Astrocyte (in vitro differentiated cells and primary cell): Measurements from ENCODE around the gene GRID2. TPM values are rescaled to one million over a fixed set of nuclear protein-coding genes. Genes with fewer than 3 reads are reported as not detected.

Experiments
- DNase-seq: peaks from one replicate; pipeline ENCODE4 v3.0.0-alpha.2; 2010; ENCODE audit warnings: low read depth
- FAIRE-seq: peaks from 2 replicates; lab custom pipeline; 2011; peaks lifted over from hg19 to GRCh38; lab: Jason Lieb, UNC
- H2AFZ ChIP-seq: 2 replicates; pipeline ENCODE4 v1.6.0; 2012; ENCODE audit warnings: low read depth, low read length, inconsistent platforms
- H3K27ac ChIP-seq: 2 replicates; pipeline ENCODE4 v1.5.1; 2011; ENCODE audit warnings: low read depth, low read length, inconsistent platforms
- H3K27me3 ChIP-seq: 2 replicates; pipeline ENCODE4 v1.6.0; 2011; ENCODE audit warnings: low read length, inconsistent platforms; ENCODE audit not compliant: insufficient read depth
- H3K36me3 ChIP-seq: 2 replicates; pipeline ENCODE4 v1.5.1; 2011; ENCODE audit warnings: low read length, inconsistent platforms; ENCODE audit not compliant: insufficient read depth
- H3K4me1 ChIP-seq: 2 replicates; pipeline ENCODE4 v1.5.1; 2011; ENCODE audit warnings: low read length, inconsistent platforms; ENCODE audit not compliant: insufficient read depth
- H3K4me2 ChIP-seq: 2 replicates; pipeline ENCODE4 v1.6.0; 2012; ENCODE audit warnings: low read length, inconsistent platforms
- H3K4me3 ChIP-seq: 2 replicates; pipeline ENCODE4 v1.5.1; 2011; ENCODE audit warnings: low read depth, mild to moderate bottlenecking, low read length, inconsistent platforms; ENCODE audit not compliant: insufficient read depth
- H3K79me2 ChIP-seq: 2 replicates; pipeline ENCODE4 v1.6.0; 2012; ENCODE audit warnings: mild to moderate bottlenecking, low read length, inconsistent platforms; ENCODE audit not compliant: insufficient read depth
- H3K9ac ChIP-seq: 2 replicates; pipeline ENCODE4 v1.6.0; 2012; ENCODE audit warnings: mild to moderate bottlenecking, low read length, inconsistent platforms
- H3K9me3 ChIP-seq: 2 replicates; pipeline ENCODE4 v1.5.1; 2012; ENCODE audit warnings: low read depth, mild to moderate bottlenecking, low read length, inconsistent platforms; ENCODE audit not compliant: insufficient read depth
- H4K20me1 ChIP-seq: 2 replicates; pipeline ENCODE4 v1.6.0; 2012; ENCODE audit warnings: low read length, inconsistent platforms; ENCODE audit not compliant: insufficient read depth
- H3K27ac Mint-ChIP-seq: one replicate; pipeline ENCODE4 v1.8.0; 2021; ENCODE audit warnings: mild to moderate bottlenecking, mixed read lengths; ENCODE audit not compliant: unreplicated experiment
- H3K27me3 Mint-ChIP-seq: one replicate; pipeline ENCODE4 v1.8.0; 2021; ENCODE audit warnings: low read depth, mixed read lengths; ENCODE audit not compliant: unreplicated experiment
- H3K36me3 Mint-ChIP-seq: one replicate; pipeline ENCODE4 v1.8.0; 2021; ENCODE audit warnings: low read depth, mixed read lengths; ENCODE audit not compliant: unreplicated experiment
- H3K4me1 Mint-ChIP-seq: one replicate; pipeline ENCODE4 v1.8.0; 2021; ENCODE audit warnings: low read depth, mixed read lengths; ENCODE audit not compliant: unreplicated experiment
- H3K4me3 Mint-ChIP-seq: one replicate; pipeline ENCODE4 v1.8.0; 2021; ENCODE audit warnings: mild to moderate bottlenecking, moderate library complexity, mixed read lengths; ENCODE audit not compliant: unreplicated experiment
- H3K9me3 Mint-ChIP-seq: one replicate; pipeline ENCODE4 v1.8.0; 2021; ENCODE audit warnings: mild to moderate bottlenecking, mixed read lengths; ENCODE audit not compliant: unreplicated experiment
- CTCF ChIP-seq: IDR thresholded peaks from 2 replicates; pipeline ENCODE4 v1.5.1; 2011; ENCODE audit warnings: low read depth, mild to moderate bottlenecking, inconsistent platforms, low read length, moderate library complexity; ENCODE audit not compliant: insufficient read depth
- EZH2 ChIP-seq: IDR thresholded peaks from 2 replicates; pipeline ENCODE4 v1.6.1; 2012; ENCODE audit warnings: mild to moderate bottlenecking, low read length, inconsistent platforms; ENCODE audit not compliant: insufficient read depth
- total RNA-seq: library from RNA; stranded (reverse); gene quantifications from 2 replicates; pipeline ENCODE4 v1.2.1, GENCODE V29; 2021

GRID2 gene
- total RNA-seq, 1 donor from 2014 or later: 0.14 TPM

DNA sequence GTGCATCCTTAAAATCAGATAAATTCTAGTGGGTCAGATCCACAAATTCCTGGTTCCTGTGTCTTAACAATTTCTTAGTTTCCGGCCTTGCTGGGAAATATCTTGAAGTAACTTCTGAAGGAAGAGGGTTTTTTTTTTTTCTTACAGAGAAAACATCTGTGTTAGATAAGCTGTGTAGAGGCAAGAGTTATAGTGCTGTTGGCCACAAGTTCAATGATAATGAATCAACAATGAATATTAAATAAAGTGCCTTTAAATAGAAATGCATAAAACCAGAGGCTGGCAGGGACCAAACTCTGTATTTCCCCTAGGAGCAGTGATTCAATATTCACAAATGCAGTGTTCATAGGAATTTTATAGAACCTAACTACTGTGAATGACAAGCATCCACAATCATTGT, 812.9 kb downstream of the GRID2 start:
- H3K4me2 ChIP-seq: no peak overlapping the region
- no peaks in the 10 kb centered on the region for H3K36me3 ChIP-seq
- DNase-seq (no peak), FAIRE-seq (no peak)
- no peak overlapping the region for H2AFZ ChIP-seq
- no peaks in the 10 kb centered on the region for H3K36me3 Mint-ChIP-seq
- TF ChIP-seq CTCF (no peak), EZH2 (no peak)
- H4K20me1 ChIP-seq: no peaks in the 10 kb centered on the region
- H3K9me3 Mint-ChIP-seq: peaks cover 2% of the 10 kb centered on the region
- no peaks in the 10 kb centered on the region for H3K4me1 ChIP-seq
- no peaks in the 10 kb centered on the region for H3K27me3 Mint-ChIP-seq
- H3K9ac ChIP-seq: no peak overlapping the region
- H3K27ac ChIP-seq: no peak overlapping the region
- no peaks in the 10 kb centered on the region for H3K27me3 ChIP-seq
- no peak overlapping the region for H3K4me3 ChIP-seq
- H3K27ac Mint-ChIP-seq: no peak overlapping the region
- no peaks in the 10 kb centered on the region for H3K79me2 ChIP-seq
- H3K4me1 Mint-ChIP-seq: no peaks in the 10 kb centered on the region
- no peak overlapping the region for H3K4me3 Mint-ChIP-seq
- H3K9me3 ChIP-seq: no peaks in the 10 kb centered on the region

GRCh38 chr4:93127489-93127888, 823.7 kb downstream of the GRID2 start:
- DNase-seq: no peak
- no peak overlapping the region for H3K27ac Mint-ChIP-seq
- H3K36me3 Mint-ChIP-seq: no peaks in the 10 kb centered on the region
- H3K4me3 Mint-ChIP-seq: no peak overlapping the region
- no peaks in the 10 kb centered on the region for H3K4me1 ChIP-seq
- H3K9ac ChIP-seq: no peak overlapping the region
- no peaks in the 10 kb centered on the region for H3K4me1 Mint-ChIP-seq
- TF ChIP-seq CTCF (no peak), EZH2 (no peak)
- no peaks in the 10 kb centered on the region for H3K9me3 Mint-ChIP-seq
- no peaks in the 10 kb centered on the region for H3K79me2 ChIP-seq
- no peaks in the 10 kb centered on the region for H4K20me1 ChIP-seq
- FAIRE-seq: no peak
- H3K27ac ChIP-seq: no peak overlapping the region
- no peaks in the 10 kb centered on the region for H3K36me3 ChIP-seq
- no peaks in the 10 kb centered on the region for H3K27me3 Mint-ChIP-seq
- no peak overlapping the region for H2AFZ ChIP-seq
- no peaks in the 10 kb centered on the region for H3K27me3 ChIP-seq
- no peaks in the 10 kb centered on the region for H3K9me3 ChIP-seq
- H3K4me3 ChIP-seq: no peak overlapping the region
- H3K4me2 ChIP-seq: no peak overlapping the region

DNA sequence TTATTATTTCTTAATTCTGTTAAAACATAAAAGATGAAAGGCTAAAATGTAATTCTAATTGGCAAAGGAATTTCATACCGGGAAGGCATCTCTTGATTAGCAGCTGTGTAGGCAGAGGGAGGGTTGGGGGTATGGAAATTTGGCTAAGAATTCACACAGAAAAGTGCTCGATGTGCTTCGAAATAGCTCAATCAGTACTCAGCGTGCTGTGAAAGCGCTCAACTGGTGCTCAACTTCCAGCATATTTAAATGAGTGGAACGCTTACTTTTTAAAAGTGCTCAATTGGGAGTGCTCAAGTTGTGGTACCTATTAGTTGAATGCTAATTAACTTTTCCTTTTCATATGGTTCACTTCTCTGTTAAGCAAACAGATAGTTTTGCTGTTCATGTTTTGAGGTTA, 828.9 kb downstream of the GRID2 start:
- H3K9me3 Mint-ChIP-seq: no peaks in the 10 kb centered on the region
- H3K27ac Mint-ChIP-seq: no peak overlapping the region
- Histone ChIP-seq H4K20me1 (no peaks in the 10 kb centered on the region), H3K4me1 (no peaks in the 10 kb centered on the region), H3K79me2 (no peaks in the 10 kb centered on the region), H3K9me3 (no peaks in the 10 kb centered on the region), H3K4me3 (no peak overlapping the region), H3K9ac (no peak overlapping the region), H3K36me3 (no peaks in the 10 kb centered on the region), H3K27ac (no peak overlapping the region), H3K27me3 (no peaks in the 10 kb centered on the region), H3K4me2 (no peak overlapping the region), H2AFZ (no peak overlapping the region)
- H3K36me3 Mint-ChIP-seq: no peaks in the 10 kb centered on the region
- no peak for FAIRE-seq
- no peaks in the 10 kb centered on the region for H3K4me1 Mint-ChIP-seq
- TF ChIP-seq CTCF (no peak), EZH2 (no peak)
- no peak for DNase-seq
- H3K4me3 Mint-ChIP-seq: no peak overlapping the region
- H3K27me3 Mint-ChIP-seq: no peaks in the 10 kb centered on the region
